ENCODE measurements around the gene TNFRSF25. TPM values are rescaled to one million over a fixed set of nuclear protein-coding genes. Genes with fewer than 3 reads are reported as not detected.
"Not testable (repeated sequence)": the region's sequence is repeated elsewhere in the genome, so short reads cannot be mapped to it uniquely, and the experiment has no call there.

Gene TNFRSF25
- total RNA-seq, 1 experiment from 2014 or later = 27.6 TPM

DNA sequence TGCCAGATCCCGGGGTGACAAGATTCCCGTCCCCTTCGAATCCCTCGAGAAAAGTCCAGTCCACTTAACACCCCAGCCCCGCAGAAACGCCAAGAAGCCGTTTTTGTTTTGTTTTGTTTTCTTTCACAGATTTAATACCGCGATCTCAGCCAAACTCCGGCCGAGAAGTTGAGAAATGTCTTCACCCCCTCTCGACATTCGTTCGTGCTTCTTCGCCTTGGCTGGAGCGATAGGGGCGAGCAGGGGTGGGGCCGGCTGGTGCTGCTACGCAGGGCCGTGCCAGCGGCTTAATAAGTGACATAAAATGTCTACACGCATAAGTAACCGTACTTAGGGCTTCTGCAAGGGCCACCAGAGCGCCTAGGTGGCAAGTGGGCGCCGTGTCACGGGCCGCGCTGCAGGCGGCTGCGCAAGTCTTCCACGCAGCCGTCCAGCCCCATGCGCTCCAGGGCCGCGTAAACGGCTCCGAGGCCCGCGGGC lies 4.9 kb downstream of the TNFRSF25 start:
- H3K4me3 Mint-ChIP-seq (ENCODE audit: unreplicated experiment) = no peak overlapping the region
- ChIA-PET CTCF (interaction anchor here (0.5 to 1.0 kb wide), 2 partner anchors 34 to 58 kb away, joined by 4 read pairs; no protein-coding TSS in a partner anchor), POLR2A (interaction anchor here (0.7 kb wide), 1 partner anchor 47 kb away, joined by 3 read pairs; no protein-coding TSS in a partner anchor)
- no TSS peak for BruUV-seq (replicated peaks)
- H3K4me1 Mint-ChIP-seq (ENCODE audit: insufficient read depth, unreplicated experiment) = peaks cover 5% of the 10 kb centered on the region
- intact Hi-C loops (cut with micrococcal nuclease) = no loop called here
- no peaks in the 10 kb centered on the region for H3K9me3 Mint-ChIP-seq (ENCODE audit: unreplicated experiment)
- H3K36me3 Mint-ChIP-seq (ENCODE audit: insufficient read depth, unreplicated experiment) = peaks cover 34% of the 10 kb centered on the region
- no peak overlapping the region for H3K27ac Mint-ChIP-seq (ENCODE audit: low read depth, unreplicated experiment)
- no peaks in the 10 kb centered on the region for H3K27me3 Mint-ChIP-seq (ENCODE audit: insufficient read depth, unreplicated experiment)
- TF ChIP-seq, protein P1, sequence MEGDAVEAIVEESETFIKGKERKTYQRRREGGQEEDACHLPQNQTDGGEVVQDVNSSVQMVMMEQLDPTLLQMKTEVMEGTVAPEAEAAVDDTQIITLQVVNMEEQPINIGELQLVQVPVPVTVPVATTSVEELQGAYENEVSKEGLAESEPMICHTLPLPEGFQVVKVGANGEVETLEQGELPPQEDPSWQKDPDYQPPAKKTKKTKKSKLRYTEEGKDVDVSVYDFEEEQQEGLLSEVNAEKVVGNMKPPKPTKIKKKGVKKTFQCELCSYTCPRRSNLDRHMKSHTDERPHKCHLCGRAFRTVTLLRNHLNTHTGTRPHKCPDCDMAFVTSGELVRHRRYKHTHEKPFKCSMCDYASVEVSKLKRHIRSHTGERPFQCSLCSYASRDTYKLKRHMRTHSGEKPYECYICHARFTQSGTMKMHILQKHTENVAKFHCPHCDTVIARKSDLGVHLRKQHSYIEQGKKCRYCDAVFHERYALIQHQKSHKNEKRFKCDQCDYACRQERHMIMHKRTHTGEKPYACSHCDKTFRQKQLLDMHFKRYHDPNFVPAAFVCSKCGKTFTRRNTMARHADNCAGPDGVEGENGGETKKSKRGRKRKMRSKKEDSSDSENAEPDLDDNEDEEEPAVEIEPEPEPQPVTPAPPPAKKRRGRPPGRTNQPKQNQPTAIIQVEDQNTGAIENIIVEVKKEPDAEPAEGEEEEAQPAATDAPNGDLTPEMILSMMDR (IDR thresholded peaks at IDR 0.05; ENCODE audit: unreplicated experiment) = no peak
- DNase-seq (ENCODE audit: unreplicated experiment) = no peak

- no TSS peak for BruUV-seq (replicated peaks)
- peaks cover 5% of the 10 kb centered on the region for H3K4me1 Mint-ChIP-seq (ENCODE audit: insufficient read depth, unreplicated experiment)
- H3K4me3 Mint-ChIP-seq (ENCODE audit: unreplicated experiment) = no peak overlapping the region
- POLR2A ChIA-PET = interaction anchor here (0.7 kb wide), 1 partner anchor 47 kb away, joined by 3 read pairs; no protein-coding TSS in a partner anchor
- H3K27me3 Mint-ChIP-seq (ENCODE audit: insufficient read depth, unreplicated experiment) = no peaks in the 10 kb centered on the region
- CTCF ChIA-PET = interaction anchor here (0.5 to 1.0 kb wide), 2 partner anchors 34 to 59 kb away, joined by 4 read pairs; no protein-coding TSS in a partner anchor
- intact Hi-C loops (cut with micrococcal nuclease) = no loop called here
- no peak for DNase-seq (ENCODE audit: unreplicated experiment)
- TF ChIP-seq, protein P1 (IDR thresholded peaks at IDR 0.05; ENCODE audit: unreplicated experiment) = no peak
- no peak overlapping the region for H3K27ac Mint-ChIP-seq (ENCODE audit: low read depth, unreplicated experiment)
- peaks cover 32% of the 10 kb centered on the region for H3K36me3 Mint-ChIP-seq (ENCODE audit: insufficient read depth, unreplicated experiment)
- no peaks in the 10 kb centered on the region for H3K9me3 Mint-ChIP-seq (ENCODE audit: unreplicated experiment)
Measured at GRCh38 chr1:6460301-6461050, 5.5 kb downstream of the TNFRSF25 start.

DNA sequence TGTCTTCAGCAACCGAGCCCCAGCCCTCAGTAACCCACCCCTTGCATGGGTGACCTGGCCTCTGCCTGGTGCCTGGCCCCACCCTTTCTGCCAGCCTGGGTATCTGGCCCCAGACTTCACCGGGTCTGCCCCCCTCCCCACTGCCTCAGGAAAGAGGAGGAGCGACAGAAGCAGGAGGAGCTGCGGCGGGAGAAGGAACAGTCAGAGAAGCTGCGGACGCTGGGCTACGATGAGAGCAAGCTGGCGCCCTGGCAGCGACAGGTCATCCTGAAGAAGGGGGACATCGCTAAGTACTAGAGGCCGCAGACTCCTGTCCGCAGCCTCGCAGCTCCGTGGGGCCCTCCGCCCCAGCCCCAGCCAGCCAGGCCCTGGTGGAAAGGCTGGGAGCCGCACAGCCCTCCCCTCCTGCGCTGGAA lies 6.1 kb downstream of the TNFRSF25 start:
- ChIA-PET CTCF (no interaction called here), POLR2A (no interaction called here)
- intact Hi-C loops (cut with micrococcal nuclease) = no loop called here
- no peak overlapping the region for H3K27ac Mint-ChIP-seq (ENCODE audit: low read depth, unreplicated experiment)
- TF ChIP-seq, protein P1 (IDR thresholded peaks at IDR 0.05; ENCODE audit: unreplicated experiment) = no peak
- DNase-seq (ENCODE audit: unreplicated experiment) = no peak
- peaks cover 26% of the 10 kb centered on the region for H3K36me3 Mint-ChIP-seq (ENCODE audit: insufficient read depth, unreplicated experiment)
- H3K9me3 Mint-ChIP-seq (ENCODE audit: unreplicated experiment) = no peaks in the 10 kb centered on the region
- no peaks in the 10 kb centered on the region for H3K27me3 Mint-ChIP-seq (ENCODE audit: insufficient read depth, unreplicated experiment)
- no TSS peak for BruUV-seq (replicated peaks)
- peaks cover 5% of the 10 kb centered on the region for H3K4me1 Mint-ChIP-seq (ENCODE audit: insufficient read depth, unreplicated experiment)
- no peak overlapping the region for H3K4me3 Mint-ChIP-seq (ENCODE audit: unreplicated experiment)

- no peaks in the 10 kb centered on the region for H3K9me3 Mint-ChIP-seq (ENCODE audit: unreplicated experiment)
- H3K36me3 Mint-ChIP-seq (ENCODE audit: insufficient read depth, unreplicated experiment) = peaks cover 6% of the 10 kb centered on the region
- ChIA-PET POLR2A (no interaction called here), CTCF (interaction anchor here (0.7 kb wide), 2 partner anchors 45 to 93 kb away, joined by 3 read pairs; no protein-coding TSS in a partner anchor)
- BruUV-seq (replicated peaks) = no TSS peak
- DNase-seq (ENCODE audit: unreplicated experiment) = no peak
- H3K4me3 Mint-ChIP-seq (ENCODE audit: unreplicated experiment) = no peak overlapping the region
- TF ChIP-seq, protein P1 (IDR thresholded peaks at IDR 0.05; ENCODE audit: unreplicated experiment) = no peak
- peaks cover 14% of the 10 kb centered on the region for H3K27me3 Mint-ChIP-seq (ENCODE audit: insufficient read depth, unreplicated experiment)
- no peaks in the 10 kb centered on the region for H3K4me1 Mint-ChIP-seq (ENCODE audit: insufficient read depth, unreplicated experiment)
- intact Hi-C loops (cut with micrococcal nuclease) = no loop called here
- H3K27ac Mint-ChIP-seq (ENCODE audit: low read depth, unreplicated experiment) = no peak overlapping the region
Measured at GRCh38 chr1:6456800-6457466, 9.0 kb downstream of the TNFRSF25 start.

GRCh38 chr1:6455752-6456520 lies 10.0 kb downstream of the TNFRSF25 start:
- DNase-seq (ENCODE audit: unreplicated experiment); POLR2A ChIA-PET; intact Hi-C loops (cut with micrococcal nuclease); H3K4me1 Mint-ChIP-seq (ENCODE audit: insufficient read depth, unreplicated experiment); H3K36me3 Mint-ChIP-seq (ENCODE audit: insufficient read depth, unreplicated experiment); H3K4me3 Mint-ChIP-seq (ENCODE audit: unreplicated experiment); H3K9me3 Mint-ChIP-seq (ENCODE audit: unreplicated experiment); BruUV-seq (replicated peaks); H3K27ac Mint-ChIP-seq (ENCODE audit: low read depth, unreplicated experiment): not testable (repeated sequence)
- peaks cover 18% of the 10 kb centered on the region for H3K27me3 Mint-ChIP-seq (ENCODE audit: insufficient read depth, unreplicated experiment)
- CTCF ChIA-PET = interaction anchor here (0.7 kb wide), 1 partner anchor 46 kb away, joined by 3 read pairs; no protein-coding TSS in a partner anchor
